GM19351 (cell line): ENCODE results near the gene FOXA3.

Experiments
- ATAC-seq: cut with Tn5 transposase; IDR thresholded peaks from one replicate; pipeline ENCODE4 v1.9.1; 2021; ENCODE audit warnings: mild to moderate bottlenecking, moderate library complexity; ENCODE audit not compliant: unreplicated experiment

Gene FOXA3

DNA sequence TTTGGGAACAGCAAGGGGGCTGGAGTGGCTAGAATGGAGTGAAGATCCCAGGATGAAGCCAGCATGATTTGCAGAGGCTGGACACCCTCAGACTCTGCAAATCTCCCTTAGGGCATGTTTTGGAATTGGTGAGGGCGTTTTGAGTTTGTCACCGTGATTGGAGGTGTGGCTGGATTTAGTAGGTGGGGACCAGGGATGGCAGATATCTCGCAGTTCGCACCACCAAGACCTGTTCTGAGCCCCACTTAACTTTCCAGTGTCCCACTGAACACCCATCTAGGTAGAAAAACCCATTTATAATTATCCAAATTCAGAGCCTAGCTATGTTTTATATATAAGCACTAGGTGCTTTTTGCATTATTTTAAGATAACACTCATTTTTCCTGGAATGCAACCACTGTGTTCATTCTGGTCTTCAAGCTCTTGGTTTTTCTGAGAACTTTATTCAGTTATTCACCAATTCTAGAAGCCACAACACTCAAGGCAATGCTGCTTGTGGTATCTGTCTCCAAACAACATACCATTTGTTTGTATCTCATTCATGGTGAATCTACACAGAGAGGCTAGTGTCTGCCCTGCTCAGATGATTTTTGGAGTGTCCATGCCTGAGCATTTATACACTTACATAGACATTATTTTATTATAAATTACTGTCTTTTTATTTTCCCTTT, 53.4 kb downstream of the FOXA3 start:
- no peak for ATAC-seq

DNA sequence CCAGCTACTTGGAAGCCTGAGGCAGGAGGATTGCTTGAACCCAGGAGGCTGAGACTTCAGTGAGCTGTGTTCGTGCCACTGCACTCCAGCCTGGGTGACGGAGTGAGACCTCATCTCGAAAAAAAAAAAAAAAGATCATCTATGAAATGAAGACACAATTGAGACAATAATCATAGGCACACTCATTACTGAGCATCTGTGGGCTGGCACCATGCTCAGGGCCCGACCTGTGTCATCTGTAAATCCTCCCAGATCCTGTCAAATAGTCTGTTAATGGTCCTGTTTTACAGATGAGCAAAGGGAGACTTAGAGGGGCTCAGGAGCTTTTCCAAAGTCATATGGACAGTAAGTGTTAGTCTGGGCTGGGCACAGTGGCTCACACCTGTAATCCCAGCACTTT, 54.6 kb downstream of the FOXA3 start:
- no peak for ATAC-seq

DNA sequence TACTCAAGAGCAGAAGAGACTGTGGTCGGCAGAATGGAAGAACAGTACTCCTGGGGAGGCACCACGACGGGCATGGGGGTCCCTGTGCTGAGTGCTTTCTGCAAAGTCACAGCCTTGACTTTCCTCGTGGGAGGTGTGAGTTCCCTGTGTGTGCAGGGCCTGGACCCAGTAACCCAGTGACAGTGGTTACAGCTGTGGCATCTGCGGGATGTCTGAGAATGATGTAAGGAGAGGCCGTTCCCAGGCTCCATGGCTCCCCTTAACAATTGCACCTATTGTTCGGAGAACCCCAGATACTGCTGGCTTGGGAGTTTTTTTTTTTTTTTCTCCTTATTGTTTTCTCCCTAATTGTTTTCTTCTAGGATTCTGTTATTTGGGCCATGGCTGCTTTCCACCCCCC, 55.6 kb downstream of the FOXA3 start:
- ATAC-seq = no peak

DNA sequence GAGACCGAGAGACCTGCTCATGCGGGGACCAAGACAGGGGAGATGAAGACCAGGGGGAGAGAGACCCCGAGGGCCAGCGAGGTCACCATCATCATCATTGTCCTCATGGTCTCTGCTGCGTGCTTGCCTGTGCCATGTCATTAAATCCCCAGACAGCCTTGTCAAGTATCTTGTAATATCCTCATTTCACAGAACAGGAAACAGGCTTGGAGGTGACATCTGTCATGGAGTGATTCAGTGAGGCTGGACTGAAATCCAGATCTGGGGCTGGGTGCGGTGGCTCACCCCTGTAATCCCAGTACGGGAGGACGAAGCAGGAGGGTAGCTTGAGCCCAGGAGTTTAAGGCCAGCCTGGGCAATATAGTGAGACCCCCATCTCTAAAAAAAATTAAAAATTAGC, 56.3 kb downstream of the FOXA3 start:
- no peak for ATAC-seq

DNA sequence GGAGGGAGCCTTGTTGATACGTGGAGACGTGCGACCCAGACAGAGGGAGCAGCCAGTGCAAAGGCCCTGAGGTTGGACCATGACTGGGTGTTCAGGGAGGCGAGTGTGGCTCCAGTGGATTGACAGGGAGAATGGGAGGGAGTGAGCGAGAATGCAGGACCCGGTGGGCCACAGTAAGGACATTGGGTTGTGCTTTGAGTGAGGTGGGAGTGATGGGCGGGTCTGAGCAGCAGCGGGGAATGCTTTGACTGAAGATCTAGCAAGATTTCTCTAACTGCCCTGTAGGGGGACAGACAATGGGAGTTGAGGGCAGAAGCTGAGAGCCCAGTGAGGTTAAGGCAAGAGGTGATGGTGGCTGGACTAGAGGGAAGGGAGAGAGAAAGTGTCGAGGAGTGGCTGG, 58.2 kb downstream of the FOXA3 start:
- no peak for ATAC-seq
